Measurements from ENCODE around the gene MYO5B. TPM values are rescaled to one million over a fixed set of nuclear protein-coding genes. Genes with fewer than 3 reads are reported as not detected.

The MYO5B gene
- total RNA-seq, 1 donor from 2014 or later: 0.07 TPM

GRCh38 chr18:50008306-50008705 is 186.6 kb downstream of the MYO5B start:
- H3K4me1 Mint-ChIP-seq: peaks cover 1% of the 10 kb centered on the region
- H3K9me3 Mint-ChIP-seq: no peaks in the 10 kb centered on the region
- no peak for DNase-seq
- peaks cover 5% of the 10 kb centered on the region for H3K27me3 Mint-ChIP-seq
- intact Hi-C loops (cut with micrococcal nuclease): loop anchor here (5.0 to 10.0 kb wide), 2 partner anchors 186 to 349 kb away; partner anchors contain the start of gene MYO5B
- H3K27ac Mint-ChIP-seq: no peak overlapping the region
- no peaks in the 10 kb centered on the region for H3K36me3 Mint-ChIP-seq (ENCODE audit: low read depth)
- no peak overlapping the region for H3K4me3 Mint-ChIP-seq

GRCh38 chr18:50006470-50007046 is 188.4 kb downstream of the MYO5B start:
- Mint-ChIP-seq H3K36me3 (ENCODE audit: low read depth) (no peaks in the 10 kb centered on the region), H3K4me1 (peaks cover 1% of the 10 kb centered on the region), H3K27ac (no peak overlapping the region), H3K4me3 (no peak overlapping the region), H3K9me3 (no peaks in the 10 kb centered on the region), H3K27me3 (peaks cover 5% of the 10 kb centered on the region)
- intact Hi-C loops (cut with micrococcal nuclease): loop anchor here (5.0 to 10.0 kb wide), 2 partner anchors 188 to 351 kb away; partner anchors contain the start of gene MYO5B
- no peak for DNase-seq

- no peak overlapping the region for H3K27ac Mint-ChIP-seq
- peaks cover 6% of the 10 kb centered on the region for H3K27me3 Mint-ChIP-seq
- H3K36me3 Mint-ChIP-seq (ENCODE audit: low read depth): no peaks in the 10 kb centered on the region
- no peak for DNase-seq
- H3K9me3 Mint-ChIP-seq: no peaks in the 10 kb centered on the region
- H3K4me3 Mint-ChIP-seq: no peak overlapping the region
- intact Hi-C loops (cut with micrococcal nuclease): loop anchor here (10.0 kb wide), 1 partner anchor 191 kb away; the partner anchor contains the start of gene MYO5B
- H3K4me1 Mint-ChIP-seq: no peaks in the 10 kb centered on the region
These were observed 190.9 kb downstream of the MYO5B start for GRCh38 chr18:50004013-50004412.

- Mint-ChIP-seq H3K36me3 (ENCODE audit: low read depth) (no peaks in the 10 kb centered on the region), H3K4me3 (no peak overlapping the region), H3K4me1 (no peaks in the 10 kb centered on the region), H3K27ac (no peak overlapping the region), H3K27me3 (peaks cover 6% of the 10 kb centered on the region), H3K9me3 (no peaks in the 10 kb centered on the region)
- no peak for DNase-seq
- intact Hi-C loops (cut with micrococcal nuclease): loop anchor here (10.0 kb wide), 1 partner anchor 192 kb away; the partner anchor contains the start of gene MYO5B
These were observed 192.2 kb downstream of the MYO5B start for GRCh38 chr18:50002781-50003180.

- no peak overlapping the region for H3K27ac Mint-ChIP-seq
- peaks cover 8% of the 10 kb centered on the region for H3K27me3 Mint-ChIP-seq
- no peaks in the 10 kb centered on the region for H3K36me3 Mint-ChIP-seq (ENCODE audit: low read depth)
- no peaks in the 10 kb centered on the region for H3K4me1 Mint-ChIP-seq
- no peaks in the 10 kb centered on the region for H3K9me3 Mint-ChIP-seq
- no peak for DNase-seq
- intact Hi-C loops (cut with micrococcal nuclease): loop anchor here (10.0 kb wide), 1 partner anchor 195 kb away; the partner anchor contains the start of gene MYO5B
- no peak overlapping the region for H3K4me3 Mint-ChIP-seq
These were observed 194.7 kb downstream of the MYO5B start for GRCh38 chr18:50000227-50000626.

- H3K27ac Mint-ChIP-seq: no peak overlapping the region
- intact Hi-C loops (cut with micrococcal nuclease): no loop called here
These were observed 195.8 kb downstream of the MYO5B start for GRCh38 chr18:49999128-49999527.

GRCh38 chr18:49997558-49997957 is 197.4 kb downstream of the MYO5B start:
- peaks cover 6% of the 10 kb centered on the region for H3K27me3 Mint-ChIP-seq
- H3K9me3 Mint-ChIP-seq: no peaks in the 10 kb centered on the region
- H3K27ac Mint-ChIP-seq: no peak overlapping the region
- intact Hi-C loops (cut with micrococcal nuclease): no loop called here
- DNase-seq: no peak
- no peaks in the 10 kb centered on the region for H3K4me1 Mint-ChIP-seq
- no peak overlapping the region for H3K4me3 Mint-ChIP-seq
- H3K36me3 Mint-ChIP-seq (ENCODE audit: low read depth): no peaks in the 10 kb centered on the region

More at GRCh38 chr18:49999128-49999527, 195.8 kb downstream of the MYO5B start:
- H3K4me3 Mint-ChIP-seq: no peak overlapping the region
- H3K27me3 Mint-ChIP-seq: peaks cover 8% of the 10 kb centered on the region
- no peaks in the 10 kb centered on the region for H3K4me1 Mint-ChIP-seq
- H3K36me3 Mint-ChIP-seq (ENCODE audit: low read depth): no peaks in the 10 kb centered on the region
- no peaks in the 10 kb centered on the region for H3K9me3 Mint-ChIP-seq
- no peak for DNase-seq

GRCh38 chr18:49994410-49994809 is 200.5 kb downstream of the MYO5B start:
- intact Hi-C loops (cut with micrococcal nuclease): no loop called here
- DNase-seq: no peak
- peaks cover 2% of the 10 kb centered on the region for H3K4me1 Mint-ChIP-seq
- H3K9me3 Mint-ChIP-seq: no peaks in the 10 kb centered on the region
- no peaks in the 10 kb centered on the region for H3K36me3 Mint-ChIP-seq (ENCODE audit: low read depth)
- H3K27me3 Mint-ChIP-seq: peaks cover 6% of the 10 kb centered on the region
- H3K4me3 Mint-ChIP-seq: no peak overlapping the region
- H3K27ac Mint-ChIP-seq: no peak overlapping the region

- Mint-ChIP-seq H3K27ac (no peak overlapping the region), H3K9me3 (no peaks in the 10 kb centered on the region), H3K4me3 (no peak overlapping the region), H3K4me1 (peaks cover 6% of the 10 kb centered on the region), H3K36me3 (ENCODE audit: low read depth) (no peaks in the 10 kb centered on the region), H3K27me3 (peaks cover 4% of the 10 kb centered on the region)
- intact Hi-C loops (cut with micrococcal nuclease): no loop called here
- no peak for DNase-seq
These were observed 201.6 kb downstream of the MYO5B start for GRCh38 chr18:49993299-49993698.

GRCh38 chr18:49988733-49989132 is 206.2 kb downstream of the MYO5B start:
- H3K4me1 Mint-ChIP-seq: peaks cover 8% of the 10 kb centered on the region

GRCh38 chr18:49988101-49988500 is 206.8 kb downstream of the MYO5B start:
- Mint-ChIP-seq H3K27ac (no peak overlapping the region), H3K36me3 (ENCODE audit: low read depth) (no peaks in the 10 kb centered on the region), H3K4me3 (no peak overlapping the region), H3K9me3 (no peaks in the 10 kb centered on the region), H3K27me3 (no peaks in the 10 kb centered on the region), H3K4me1 (peaks cover 8% of the 10 kb centered on the region)
- intact Hi-C loops (cut with micrococcal nuclease): no loop called here
- no peak for DNase-seq

More at GRCh38 chr18:49988733-49989132, 206.2 kb downstream of the MYO5B start:
- intact Hi-C loops (cut with micrococcal nuclease): no loop called here
- no peaks in the 10 kb centered on the region for H3K9me3 Mint-ChIP-seq
- H3K27ac Mint-ChIP-seq: no peak overlapping the region
- H3K27me3 Mint-ChIP-seq: peaks cover under 1% of the 10 kb centered on the region
- H3K36me3 Mint-ChIP-seq (ENCODE audit: low read depth): no peaks in the 10 kb centered on the region
- DNase-seq: no peak
- H3K4me3 Mint-ChIP-seq: no peak overlapping the region

GRCh38 chr18:49985236-49985635 is 209.7 kb downstream of the MYO5B start:
- peaks cover 4% of the 10 kb centered on the region for H3K27me3 Mint-ChIP-seq
- H3K27ac Mint-ChIP-seq: no peak overlapping the region
- H3K4me3 Mint-ChIP-seq: no peak overlapping the region
- peaks cover 8% of the 10 kb centered on the region for H3K4me1 Mint-ChIP-seq
- no peaks in the 10 kb centered on the region for H3K9me3 Mint-ChIP-seq
- DNase-seq: no peak
- intact Hi-C loops (cut with micrococcal nuclease): no loop called here
- H3K36me3 Mint-ChIP-seq (ENCODE audit: low read depth): no peaks in the 10 kb centered on the region

- Mint-ChIP-seq H3K4me3 (no peak overlapping the region), H3K4me1 (no peaks in the 10 kb centered on the region), H3K9me3 (no peaks in the 10 kb centered on the region), H3K36me3 (ENCODE audit: low read depth) (no peaks in the 10 kb centered on the region), H3K27ac (no peak overlapping the region), H3K27me3 (peaks cover 8% of the 10 kb centered on the region)
- DNase-seq: no peak
- intact Hi-C loops (cut with micrococcal nuclease): no loop called here
These were observed 214.1 kb downstream of the MYO5B start for GRCh38 chr18:49980896-49981295.

- Mint-ChIP-seq H3K27ac (no peak overlapping the region), H3K4me3 (no peak overlapping the region), H3K4me1 (no peaks in the 10 kb centered on the region), H3K9me3 (no peaks in the 10 kb centered on the region), H3K36me3 (ENCODE audit: low read depth) (no peaks in the 10 kb centered on the region), H3K27me3 (peaks cover 9% of the 10 kb centered on the region)
- DNase-seq: no peak
- intact Hi-C loops (cut with micrococcal nuclease): no loop called here
These were observed 218.0 kb downstream of the MYO5B start for GRCh38 chr18:49976795-49977560.
